ENCODE results near the gene MAPKAP1. TPM values are rescaled to one million over a fixed set of nuclear protein-coding genes. Genes with fewer than 3 reads are reported as not detected.
A peak's percentile ranks its signal among the peaks of the same experiment; 100 is the strongest.
"Not testable (repeated sequence)": the region's sequence is repeated elsewhere in the genome, so short reads cannot be mapped to it uniquely, and the experiment has no call there.

MAPKAP1 gene
- total and polyA plus RNA-seq, 3 experiments from 2014 or later = 64.7 to 119 (median 111) TPM

- Histone ChIP-seq H3K36me3 (ENCODE audit: insufficient read depth, low read length) (no peaks in the 10 kb centered on the region), H3K27ac (ENCODE audit: low read depth, low read length) (peak overlapping the region; percentile 57), H3K9me3 (ENCODE audit: low read length) (no peaks in the 10 kb centered on the region), H3K4me1 (ENCODE audit: insufficient read depth, low read length) (peaks cover 31% of the 10 kb centered on the region), H3K4me3 (ENCODE audit: low read length) (peak overlapping the region; percentile 61), H3K27me3 (ENCODE audit: insufficient read depth, low read length, poor library complexity, severe bottlenecking) (no peaks in the 10 kb centered on the region)
- DNase-seq = peak in 1 of 5 donors; percentile 3
- Mint-ChIP-seq H3K27me3 (peaks cover 1 to 6% of the 10 kb centered on the region in 2 donors), H3K36me3 (peaks cover 1 to 13% (median 5%) of the 10 kb centered on the region in 3 donors), H3K9me3 (no peaks in the 10 kb centered on the region), H3K4me1 (peaks cover 37 to 57% (median 43%) of the 10 kb centered on the region in 3 donors), H3K4me3 (peak overlapping the region; percentile 86 to 92 (median 88)), H3K27ac (peak overlapping the region; percentile 64 to 97 (median 88))
- CTCF ChIA-PET = interaction anchor here (0.7 to 1.6 kb wide), 3 partner anchors 10 to 38 kb away, joined by 3 to 6 read pairs (median 4); no protein-coding TSS in a partner anchor
- POLR2A ChIA-PET = interaction anchor here (1.2 kb wide), 1 partner anchor 117 kb away, joined by 3 read pairs; no protein-coding TSS in a partner anchor
Observed at GRCh38 chr9:125707472-125707804, 430 bp upstream of the MAPKAP1 start.

- Histone ChIP-seq H3K27ac (ENCODE audit: low read depth, low read length) (peak overlapping the region; percentile 57), H3K27me3 (ENCODE audit: insufficient read depth, low read length, poor library complexity, severe bottlenecking) (no peaks in the 10 kb centered on the region), H3K36me3 (ENCODE audit: insufficient read depth, low read length) (no peaks in the 10 kb centered on the region), H3K4me1 (ENCODE audit: insufficient read depth, low read length) (peaks cover 38% of the 10 kb centered on the region), H3K9me3 (ENCODE audit: low read length) (no peaks in the 10 kb centered on the region), H3K4me3 (ENCODE audit: low read length) (peak overlapping the region; percentile 61)
- peak overlapping the region; percentile 12 to 93 (median 58) for H3K27ac Mint-ChIP-seq
- ChIA-PET POLR2A (no interaction called here), CTCF (interaction anchor here (1.3 kb wide), 1 partner anchor 39 kb away, joined by 4 read pairs; no protein-coding TSS in a partner anchor)
- H3K4me1 Mint-ChIP-seq = peaks cover 44 to 66% (median 52%) of the 10 kb centered on the region in 3 donors
- DNase-seq = no peak
- H3K36me3 Mint-ChIP-seq = peaks cover 1 to 13% (median 5%) of the 10 kb centered on the region in 3 donors
- H3K27me3 Mint-ChIP-seq = peaks cover 1 to 6% of the 10 kb centered on the region in 2 donors
- peak overlapping the region; percentile 86 to 91 (median 88) for H3K4me3 Mint-ChIP-seq
- no peaks in the 10 kb centered on the region for H3K9me3 Mint-ChIP-seq
Observed at GRCh38 chr9:125705893-125706292, 1.1 kb downstream of the MAPKAP1 start.

DNA sequence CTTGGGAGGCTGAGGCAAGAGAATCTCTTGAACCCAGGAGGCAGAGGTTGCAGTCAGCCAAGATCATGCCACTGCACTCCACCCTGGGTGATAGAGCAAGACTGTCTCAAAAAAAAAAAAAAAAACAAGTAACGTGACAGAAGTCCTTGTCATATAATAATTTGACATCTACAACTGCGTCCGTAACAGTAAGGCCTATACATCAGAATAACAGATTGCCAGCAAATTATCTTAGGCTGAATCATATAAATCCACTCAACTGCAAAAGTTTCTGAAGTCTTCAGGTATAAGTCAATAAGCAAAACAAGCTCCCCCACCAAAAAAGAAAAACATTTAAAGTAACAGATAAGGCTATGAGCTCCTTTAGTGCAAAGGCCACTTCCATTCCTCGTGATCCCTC, 3.3 kb downstream of the MAPKAP1 start:
- peak overlapping the region in 1 of 8 donors; percentile 66 for H3K27ac Mint-ChIP-seq
- Histone ChIP-seq H3K27me3 (ENCODE audit: insufficient read depth, low read length, poor library complexity, severe bottlenecking) (no peaks in the 10 kb centered on the region), H3K4me3 (ENCODE audit: low read length) (no peak overlapping the region), H3K4me1 (ENCODE audit: insufficient read depth, low read length) (peaks cover 38% of the 10 kb centered on the region), H3K27ac (ENCODE audit: low read depth, low read length) (no peak overlapping the region), H3K36me3 (ENCODE audit: insufficient read depth, low read length) (no peaks in the 10 kb centered on the region), H3K9me3 (ENCODE audit: low read length) (no peaks in the 10 kb centered on the region)
- peaks cover 0 to 13% (median 1%) of the 10 kb centered on the region in 3 donors for H3K36me3 Mint-ChIP-seq
- ChIA-PET POLR2A (no interaction called here), CTCF (no interaction called here)
- DNase-seq = no peak
- no peaks in the 10 kb centered on the region for H3K27me3 Mint-ChIP-seq
- peaks cover 52 to 79% (median 69%) of the 10 kb centered on the region in 3 donors for H3K4me1 Mint-ChIP-seq
- no peaks in the 10 kb centered on the region for H3K9me3 Mint-ChIP-seq
- peak overlapping the region in 3 of 7 donors; percentile 5 to 86 (median 19) for H3K4me3 Mint-ChIP-seq

- no peak overlapping the region for H3K27ac Mint-ChIP-seq
- peaks cover 0 to 13% (median 1%) of the 10 kb centered on the region in 3 donors for H3K36me3 Mint-ChIP-seq
- Histone ChIP-seq H3K4me3 (ENCODE audit: low read length) (no peak overlapping the region), H3K36me3 (ENCODE audit: insufficient read depth, low read length) (no peaks in the 10 kb centered on the region), H3K9me3 (ENCODE audit: low read length) (no peaks in the 10 kb centered on the region), H3K27me3 (ENCODE audit: insufficient read depth, low read length, poor library complexity, severe bottlenecking) (no peaks in the 10 kb centered on the region), H3K27ac (ENCODE audit: low read depth, low read length) (no peak overlapping the region), H3K4me1 (ENCODE audit: insufficient read depth, low read length) (peaks cover 28% of the 10 kb centered on the region)
- ChIA-PET CTCF (no interaction called here), POLR2A (no interaction called here)
- H3K4me1 Mint-ChIP-seq = peaks cover 52 to 78% (median 77%) of the 10 kb centered on the region in 3 donors
- DNase-seq = no peak
- H3K9me3 Mint-ChIP-seq = no peaks in the 10 kb centered on the region
- H3K4me3 Mint-ChIP-seq = no peak overlapping the region
- no peaks in the 10 kb centered on the region for H3K27me3 Mint-ChIP-seq
Observed at GRCh38 chr9:125701351-125701750, 5.7 kb downstream of the MAPKAP1 start.

DNA sequence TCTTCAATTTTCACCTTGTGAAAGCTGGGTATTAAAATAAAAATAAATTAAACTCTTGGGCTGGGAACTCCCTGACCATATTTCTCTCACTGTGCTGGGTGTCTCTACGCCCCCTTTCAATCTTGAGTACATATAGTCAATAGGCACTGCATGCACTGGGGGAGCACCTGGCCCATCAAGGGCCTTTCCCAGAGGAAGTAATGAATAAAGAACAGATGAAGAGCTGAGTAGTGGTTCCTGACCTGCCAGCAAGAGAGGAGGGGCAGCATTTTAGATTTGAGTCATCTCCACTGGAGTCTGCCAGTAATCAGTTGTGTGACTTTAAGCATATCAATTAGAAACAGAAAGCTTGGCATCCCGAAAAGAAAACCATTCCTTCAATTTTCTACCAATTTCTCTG, 6.2 kb downstream of the MAPKAP1 start:
- Mint-ChIP-seq H3K9me3 (no peaks in the 10 kb centered on the region), H3K4me1 (peaks cover 49 to 74% (median 72%) of the 10 kb centered on the region in 3 donors), H3K4me3 (no peak overlapping the region), H3K36me3 (peaks cover 0 to 14% (median 1%) of the 10 kb centered on the region in 3 donors), H3K27ac (no peak overlapping the region), H3K27me3 (no peaks in the 10 kb centered on the region)
- H3K36me3 ChIP-seq (ENCODE audit: insufficient read depth, low read length) = no peaks in the 10 kb centered on the region
- no peaks in the 10 kb centered on the region for H3K9me3 ChIP-seq (ENCODE audit: low read length)
- POLR2A ChIA-PET = no interaction called here
- CTCF ChIA-PET = no interaction called here
- no peak overlapping the region for H3K4me3 ChIP-seq (ENCODE audit: low read length)
- H3K4me1 ChIP-seq (ENCODE audit: insufficient read depth, low read length) = peaks cover 23% of the 10 kb centered on the region
- no peak overlapping the region for H3K27ac ChIP-seq (ENCODE audit: low read depth, low read length)
- H3K27me3 ChIP-seq (ENCODE audit: insufficient read depth, low read length, poor library complexity, severe bottlenecking) = no peaks in the 10 kb centered on the region
- no peak for DNase-seq

DNA sequence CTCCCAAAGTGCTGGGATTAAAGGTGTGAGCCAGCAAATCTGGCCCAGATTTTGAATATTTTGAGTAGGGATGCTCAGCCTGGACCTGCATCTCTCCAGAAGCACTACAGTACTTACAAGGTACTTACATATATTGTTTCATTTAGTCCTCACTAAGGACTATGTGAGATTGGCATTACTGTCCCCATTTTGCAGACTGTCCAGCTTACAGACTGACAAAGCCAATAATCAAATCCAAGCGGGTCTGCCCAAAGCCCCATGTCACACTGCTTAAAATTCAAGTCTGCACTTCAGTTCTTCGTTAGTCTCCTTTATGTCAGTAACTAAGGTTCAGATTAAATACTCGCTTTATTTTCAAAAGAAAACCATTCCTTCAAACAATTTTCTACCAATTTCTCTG, 7.1 kb downstream of the MAPKAP1 start:
- H3K36me3 ChIP-seq (ENCODE audit: insufficient read depth, low read length) = no peaks in the 10 kb centered on the region
- ChIA-PET CTCF (no interaction called here), POLR2A (no interaction called here)
- H3K9me3 Mint-ChIP-seq = no peaks in the 10 kb centered on the region
- DNase-seq = no peak
- no peaks in the 10 kb centered on the region for H3K9me3 ChIP-seq (ENCODE audit: low read length)
- H3K27me3 ChIP-seq (ENCODE audit: insufficient read depth, low read length, poor library complexity, severe bottlenecking) = no peaks in the 10 kb centered on the region
- H3K4me1 ChIP-seq (ENCODE audit: insufficient read depth, low read length) = peaks cover 14% of the 10 kb centered on the region
- H3K4me3 ChIP-seq (ENCODE audit: low read length) = no peak overlapping the region
- no peak overlapping the region for H3K27ac ChIP-seq (ENCODE audit: low read depth, low read length)
- peaks cover 0 to 17% (median 0%) of the 10 kb centered on the region in 3 donors for H3K36me3 Mint-ChIP-seq
- no peak overlapping the region for H3K27ac Mint-ChIP-seq
- no peaks in the 10 kb centered on the region for H3K27me3 Mint-ChIP-seq
- peaks cover 42 to 67% (median 65%) of the 10 kb centered on the region in 3 donors for H3K4me1 Mint-ChIP-seq
- no peak overlapping the region for H3K4me3 Mint-ChIP-seq

DNA sequence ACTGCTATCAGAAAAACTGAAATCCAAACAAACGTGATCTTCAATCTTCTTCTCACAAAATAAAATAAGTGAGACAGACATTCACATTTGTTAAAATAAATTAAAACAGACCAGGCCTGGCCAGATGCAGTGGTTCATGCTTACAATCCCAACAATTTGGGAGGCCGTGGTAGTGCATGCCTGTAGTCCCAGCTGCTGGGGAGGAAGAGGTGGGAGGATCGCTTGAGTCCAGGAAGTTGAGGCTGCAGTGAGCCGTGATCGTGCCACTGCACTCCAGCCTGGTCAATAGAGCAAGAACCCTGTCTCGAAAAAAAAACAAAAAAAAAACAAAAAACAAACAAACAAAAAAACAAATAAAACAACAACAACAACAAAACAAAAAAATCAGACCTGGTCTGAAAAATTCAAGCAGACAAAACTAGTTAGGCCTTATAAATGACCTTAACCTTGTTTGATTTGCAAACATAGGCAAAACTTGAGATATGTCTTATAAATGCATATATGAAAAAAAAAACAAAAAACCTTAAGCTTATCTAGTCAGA, 10.8 kb downstream of the MAPKAP1 start:
- POLR2A ChIA-PET = no interaction called here
- no peak overlapping the region for H3K27ac ChIP-seq (ENCODE audit: low read depth, low read length)

DNA sequence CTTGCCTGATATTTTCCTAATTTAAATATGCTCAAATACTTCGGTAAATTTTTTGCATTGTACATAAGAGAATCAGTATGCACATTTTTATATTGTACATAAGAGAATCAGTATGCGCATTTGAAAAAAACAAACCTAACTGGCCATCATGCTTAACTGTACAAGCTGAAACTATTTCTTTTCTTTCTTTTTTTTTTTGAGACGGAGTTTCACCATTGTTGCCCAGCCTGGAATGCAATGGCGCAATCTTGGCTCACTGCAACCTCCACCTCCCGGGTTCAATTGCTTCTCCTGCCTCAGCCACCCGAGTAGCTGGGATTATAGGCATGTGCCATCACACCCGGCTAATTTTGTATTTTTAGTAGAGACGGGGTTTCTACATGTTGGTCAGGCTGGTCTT, 11.5 kb downstream of the MAPKAP1 start:
- H3K27ac ChIP-seq (ENCODE audit: low read depth, low read length); H3K9me3 ChIP-seq (ENCODE audit: low read length); H3K27ac Mint-ChIP-seq; H3K27me3 ChIP-seq (ENCODE audit: insufficient read depth, low read length, poor library complexity, severe bottlenecking); CTCF ChIA-PET; POLR2A ChIA-PET; H3K4me1 ChIP-seq (ENCODE audit: insufficient read depth, low read length); H3K9me3 Mint-ChIP-seq; DNase-seq; H3K4me3 ChIP-seq (ENCODE audit: low read length); H3K27me3 Mint-ChIP-seq; H3K4me3 Mint-ChIP-seq; H3K36me3 ChIP-seq (ENCODE audit: insufficient read depth, low read length): not testable (repeated sequence)
- Mint-ChIP-seq H3K4me1 (peaks cover 30 to 58% (median 58%) of the 10 kb centered on the region in 3 donors), H3K36me3 (peaks cover 0 to 22% (median 4%) of the 10 kb centered on the region in 3 donors)

More for the DNA sequence above, 10.8 kb downstream of the MAPKAP1 start:
- Histone ChIP-seq H3K9me3 (ENCODE audit: low read length) (no peaks in the 10 kb centered on the region), H3K27me3 (ENCODE audit: insufficient read depth, low read length, poor library complexity, severe bottlenecking) (no peaks in the 10 kb centered on the region), H3K4me3 (ENCODE audit: low read length) (no peak overlapping the region), H3K36me3 (ENCODE audit: insufficient read depth, low read length) (no peaks in the 10 kb centered on the region), H3K4me1 (ENCODE audit: insufficient read depth, low read length) (no peaks in the 10 kb centered on the region)
- Mint-ChIP-seq H3K4me1 (peaks cover 32 to 59% (median 56%) of the 10 kb centered on the region in 3 donors), H3K27me3 (no peaks in the 10 kb centered on the region), H3K9me3 (no peaks in the 10 kb centered on the region), H3K36me3 (peaks cover 0 to 18% (median 4%) of the 10 kb centered on the region in 3 donors), H3K27ac (no peak overlapping the region), H3K4me3 (no peak overlapping the region)
- CTCF ChIA-PET = interaction anchor here (2.1 kb wide), 1 partner anchor 11 kb away, joined by 6 read pairs; the partner anchor contains the start of gene MAPKAP1
- DNase-seq = no peak

All from CD8-positive, alpha-beta memory T cell (primary cell).